ENCODE results near the gene ADAMTS19. TPM values are rescaled to one million over a fixed set of nuclear protein-coding genes. Genes with fewer than 3 reads are reported as not detected.

The ADAMTS19 gene
- total and polyA plus RNA-seq, 2 of the 8 experiments (the other 6 are each of a cell fraction or from before 2014, with no cell fraction given) = 17.3 to 28.8 TPM

- Histone ChIP-seq H3K79me1 (ENCODE audit: low read depth, low read length) (no peaks in the 10 kb centered on the region), H3K79me2 (ENCODE audit: control insufficient read depth in 1 of 2, insufficient read depth in 2 of 2, low read length in 2 of 2) (no peaks in the 10 kb centered on the region), H2BK5ac (ENCODE audit: low read depth, low read length) (no peak overlapping the region), H4K20me1 (replicated peaks in 1 of 2; ENCODE audit: control insufficient read depth in 1 of 2, insufficient read depth in 2 of 2, low read length in 2 of 2) (no peaks in the 10 kb centered on the region), H3K23ac (ENCODE audit: insufficient read length) (no peak overlapping the region), H3K4ac (replicated peaks; ENCODE audit: insufficient read length, low read depth, low read length) (no peak overlapping the region), H3K9ac (replicated peaks in 1 of 4; ENCODE audit: extremely low read depth in 1 of 4, low read depth in 3 of 4, low read length in 3 of 4) (no peak overlapping the region), H2AFZ (ENCODE audit: low read length) (no peak overlapping the region), H2BK15ac (ENCODE audit: low read length) (no peak overlapping the region), H3K4me3 (ENCODE audit: extremely low read depth in 1 of 4, insufficient read depth in 2 of 4, low read depth in 3 of 4, low read length in 4 of 4) (no peak overlapping the region), H3K4me2 (ENCODE audit: insufficient read depth in 1 of 2, low read depth in 2 of 2, low read length in 2 of 2) (no peak overlapping the region), H3K27ac (ENCODE audit: low read depth, low read length) (no peak overlapping the region), H3K27me3 (replicated peaks in 1 of 4; ENCODE audit: control insufficient read depth in 3 of 4, extremely low read depth in 1 of 4, insufficient read depth in 3 of 4, low read length in 3 of 4) (no peaks in the 10 kb centered on the region), H2BK20ac (ENCODE audit: low read length) (no peak overlapping the region), H3K36me3 (ENCODE audit: control insufficient read depth in 2 of 4, insufficient read depth in 4 of 4, low read length in 3 of 4) (no peaks in the 10 kb centered on the region), H2AK5ac (ENCODE audit: low read depth, low read length) (no peak overlapping the region), H4K8ac (ENCODE audit: extremely low read depth, insufficient read depth, low read length) (no peak overlapping the region), H3K56ac (replicated peaks; ENCODE audit: insufficient read length, low read depth, low read length) (no peak overlapping the region), H3K9me3 (ENCODE audit: insufficient read depth in 2 of 2, low read depth in 1 of 2, low read length in 1 of 2) (no peaks in the 10 kb centered on the region), H4K5ac (ENCODE audit: insufficient read length, low read depth, low read length) (no peak overlapping the region), H3K4me1 (replicated peaks in 1 of 4; ENCODE audit: control insufficient read depth in 3 of 4, insufficient read depth in 4 of 4, low read length in 3 of 4) (no peaks in the 10 kb centered on the region), H2BK120ac (replicated peaks; ENCODE audit: low read depth, low read length) (no peak overlapping the region), H3K23me2 (ENCODE audit: low read depth, low read length) (no peaks in the 10 kb centered on the region), H3K14ac (ENCODE audit: insufficient read length) (no peak overlapping the region), H3K18ac (ENCODE audit: extremely low read depth, low read length) (no peak overlapping the region), H4K91ac (replicated peaks; ENCODE audit: insufficient read length, low read length) (no peak overlapping the region), H2BK12ac (ENCODE audit: low read depth, low read length) (no peak overlapping the region)
- WGBS, 2 experiments (ENCODE audit: extremely low coverage in 1 of 2, insufficient coverage in 1 of 2, insufficient read length in 1 of 2, insufficient replicate concordance in 2 of 2, low coverage in 1 of 2, low lambda C conversion rate in 2 of 2, missing lambda C conversion rate in 1 of 2) = 96% methylated on average over 2 of the region's 2 CpGs; no CpG with 5 or more reads in 1 of the 2 experiments
- ChIA-PET CTCF (ENCODE audit: partially characterized antibody) (no interaction called here), POLR2A (ENCODE audit: partially characterized antibody) (no interaction called here)
- no peak for FAIRE-seq
- TF ChIP-seq BCL11A (IDR thresholded peaks at IDR 0.05; ENCODE audit: low read depth in 2 of 2, low read length in 2 of 2) (no peak), TCF12 (IDR thresholded peaks at IDR 0.05; ENCODE audit: low read depth, low read length) (no peak), YY1 (IDR thresholded peaks at IDR 0.05; ENCODE audit: low read depth, low read length) (no peak), CTBP2 (IDR thresholded peaks at IDR 0.05; ENCODE audit: borderline replicate concordance, insufficient read depth, insufficient read length, low read length) (no peak), EP300 (IDR thresholded peaks at IDR 0.05; ENCODE audit: borderline replicate concordance in 1 of 2, low read depth in 2 of 2, low read length in 2 of 2) (no peak), CREB1 (IDR thresholded peaks at IDR 0.05) (no peak), POU5F1 (IDR thresholded peaks at IDR 0.05; ENCODE audit: low read depth, low read length) (no peak), RFX5 (IDR thresholded peaks at IDR 0.05; ENCODE audit: borderline replicate concordance, low read depth, low read length) (no peak), EZH2 (IDR thresholded peaks at IDR 0.05; ENCODE audit: low read depth, low read length, severe bottlenecking) (no peak), PHF8 (conservative IDR thresholded peaks at IDR 0.05; ENCODE audit: low read depth, low read length) (no peak)
- DNase-seq (ENCODE audit: low read depth in 1 of 2, low spot score in 2 of 2) = no peak
Measured at GRCh38 chr5:129445379-129445778, 14.7 kb upstream of the ADAMTS19 start.
